HG02588 (cell line): ENCODE data around the gene ZKSCAN1.
"Not testable (repeated sequence)": the region's sequence is repeated elsewhere in the genome, so short reads cannot be mapped to it uniquely, and the experiment has no call there.

ENCODE experiments used
- ATAC-seq: cut with Tn5 transposase; IDR thresholded peaks from one replicate; pipeline ENCODE4 v1.9.1; 2021; ENCODE audit warnings: mild to moderate bottlenecking, moderate library complexity; ENCODE audit not compliant: unreplicated experiment

Gene ZKSCAN1

DNA sequence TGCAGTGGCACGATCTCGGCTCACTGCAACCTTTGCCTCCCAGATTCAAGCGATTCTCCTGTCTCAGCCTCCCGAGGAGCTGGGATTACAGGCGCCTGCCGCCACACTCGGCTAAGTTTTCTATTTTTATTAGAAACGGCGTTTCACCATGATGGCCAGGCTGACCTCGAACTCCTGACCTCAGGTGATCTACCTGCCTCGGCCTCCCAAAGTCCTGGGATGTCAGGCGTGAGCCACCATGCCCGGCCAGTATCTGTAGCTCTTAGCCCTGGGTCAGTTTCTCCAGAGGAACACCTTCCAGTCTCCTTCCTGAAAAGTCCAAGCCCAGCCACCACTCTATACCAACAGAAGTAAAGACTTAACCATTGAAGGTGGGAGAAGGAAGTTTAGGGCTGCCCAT, 15.2 kb upstream of the ZKSCAN1 start:
- no peak for ATAC-seq

GRCh38 chr7:100003711-100004661, 11.4 kb upstream of the ZKSCAN1 start:
- ATAC-seq = no peak

DNA sequence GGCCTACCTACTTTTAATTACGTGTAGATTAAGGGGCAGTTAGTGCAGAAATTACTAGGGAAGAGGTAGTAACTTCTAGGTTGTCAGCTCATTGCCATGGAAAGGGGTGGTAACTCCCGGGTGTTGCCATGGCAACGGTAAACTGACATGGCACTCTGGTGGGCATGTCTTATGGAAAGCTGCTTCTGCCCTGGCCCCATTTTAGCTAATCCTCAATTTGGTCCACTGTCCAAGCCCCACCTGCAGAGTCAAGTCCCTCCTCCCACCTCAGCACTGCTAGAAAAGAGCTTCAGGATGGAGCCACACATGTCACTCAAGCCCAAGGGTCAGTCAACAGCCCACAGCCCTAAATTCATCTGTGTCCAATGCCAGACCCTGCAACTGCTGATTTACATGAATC, 7.5 kb upstream of the ZKSCAN1 start:
- no peak for ATAC-seq

DNA sequence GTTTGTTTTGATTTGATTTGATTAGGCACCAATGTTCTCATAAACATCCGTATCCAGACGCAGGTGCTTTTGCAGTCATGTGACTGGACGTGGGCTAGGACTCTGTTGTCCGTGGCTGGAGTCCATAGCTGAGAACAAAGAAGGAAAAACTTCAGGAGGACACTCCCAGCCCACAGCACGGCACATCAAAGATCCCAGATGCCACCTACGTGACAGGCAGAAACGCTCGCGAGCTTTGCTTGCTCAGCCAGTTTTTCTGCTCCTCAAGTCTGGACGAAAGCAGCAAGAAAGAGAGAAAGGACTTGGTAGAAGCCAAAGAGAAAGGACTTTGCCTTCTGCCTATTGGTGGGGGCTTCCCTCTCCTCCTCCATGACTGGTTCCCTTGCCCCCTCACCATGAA, 6.9 kb upstream of the ZKSCAN1 start:
- ATAC-seq = no peak

- ATAC-seq = not testable (repeated sequence)
Measured at GRCh38 chr7:100009952-100010351, 5.4 kb upstream of the ZKSCAN1 start.

DNA sequence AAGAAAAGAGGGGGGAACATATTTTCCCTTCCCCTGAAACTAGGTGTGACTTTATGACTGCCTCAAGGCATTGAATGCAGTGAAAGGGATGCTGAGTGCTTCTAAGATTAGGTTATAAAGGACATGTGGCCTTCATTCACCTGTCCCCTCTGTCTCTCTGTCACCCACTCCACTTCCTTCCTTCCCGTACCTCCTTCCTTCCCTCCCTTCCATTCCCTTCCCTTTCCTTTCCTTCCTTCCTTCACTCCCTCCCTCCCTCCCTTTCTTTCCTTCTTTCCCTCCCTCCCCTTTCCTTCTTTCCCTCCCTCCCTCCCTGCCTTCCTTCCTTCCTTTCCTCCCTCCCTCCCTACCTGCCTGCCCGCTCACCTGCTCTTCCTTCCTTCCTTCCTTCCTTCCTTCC, 4.5 kb upstream of the ZKSCAN1 start:
- no peak for ATAC-seq

GRCh38 chr7:100011516-100011915, 3.9 kb upstream of the ZKSCAN1 start:
- no peak for ATAC-seq

DNA sequence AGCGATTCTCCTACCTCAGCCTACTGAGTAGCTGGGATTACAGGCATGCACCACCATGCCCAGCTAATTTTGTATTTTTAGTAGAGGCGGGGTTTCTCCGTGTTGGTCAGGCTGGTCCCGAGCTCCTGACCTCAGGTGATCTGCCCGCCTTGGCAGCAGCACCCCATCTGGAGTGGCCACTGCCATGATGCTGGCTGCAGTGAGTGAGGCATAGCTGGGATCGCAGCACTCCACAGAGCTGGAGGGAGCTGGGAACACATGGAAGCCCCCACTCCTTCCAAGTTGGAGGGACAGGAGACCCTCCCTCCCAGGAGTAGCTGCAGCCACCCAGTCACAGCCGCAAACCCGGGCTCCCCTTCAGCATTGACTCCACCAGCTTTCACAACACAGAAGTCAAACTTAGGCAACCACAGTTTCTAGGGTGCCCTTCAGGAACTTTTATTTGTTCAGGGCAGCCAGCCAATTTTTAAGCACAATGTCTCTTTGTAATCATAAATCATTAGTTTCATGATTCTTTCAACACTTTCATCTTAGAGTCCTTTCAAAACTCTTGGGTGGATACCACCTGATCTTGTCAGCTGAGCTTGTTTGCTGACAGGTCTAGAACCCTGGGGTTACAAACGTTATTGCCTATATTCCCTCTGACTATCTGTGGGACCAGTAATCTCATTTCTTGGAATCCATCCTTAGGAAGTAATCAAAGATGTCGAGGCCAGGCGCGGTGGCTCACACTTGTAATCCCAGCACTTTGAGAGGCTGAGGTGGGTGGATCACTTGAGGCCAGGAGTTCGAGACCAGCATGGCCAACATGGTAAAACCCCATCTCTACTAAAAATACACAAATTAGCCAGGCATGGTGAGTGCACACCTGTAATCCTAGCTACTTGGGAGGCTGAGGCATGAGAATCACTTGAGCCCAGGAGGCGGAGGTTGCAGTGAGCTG, 2.7 kb upstream of the ZKSCAN1 start:
- ATAC-seq = not testable (repeated sequence)

- no peak for ATAC-seq
Measured at GRCh38 chr7:100013328-100013676, 2.1 kb upstream of the ZKSCAN1 start.

DNA sequence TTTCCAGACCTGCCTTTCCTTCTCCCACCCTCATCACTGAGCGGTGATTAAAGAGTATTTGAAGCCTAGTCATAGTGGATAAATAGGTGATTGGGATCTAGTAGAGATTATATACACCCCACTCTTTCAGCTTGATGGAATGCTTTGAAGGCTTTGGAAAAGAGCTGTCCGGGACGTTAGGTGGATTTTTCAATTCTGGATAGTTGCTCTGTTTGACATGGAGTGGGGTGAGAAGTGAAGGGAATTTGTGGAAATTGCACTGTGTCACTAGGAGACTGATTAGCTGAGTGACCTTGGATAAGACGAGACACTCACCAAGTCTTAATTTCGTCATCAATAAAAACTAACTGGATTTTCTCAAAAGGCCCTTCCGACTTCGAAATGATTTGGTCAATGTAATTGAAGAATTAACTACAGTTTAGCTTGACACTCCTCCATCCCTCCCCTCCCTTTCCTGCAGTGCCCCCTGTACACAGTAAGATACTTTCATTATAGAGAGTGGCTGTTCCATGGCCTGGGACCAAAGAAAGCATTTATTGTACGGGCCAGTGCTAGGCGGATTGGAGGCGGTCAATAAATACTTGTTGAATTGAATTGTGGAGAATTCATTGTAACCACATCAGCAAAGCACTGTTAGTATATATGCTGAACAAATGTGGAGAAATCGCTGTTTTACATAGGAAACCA, 962 bp downstream of the ZKSCAN1 start:
- no peak for ATAC-seq

DNA sequence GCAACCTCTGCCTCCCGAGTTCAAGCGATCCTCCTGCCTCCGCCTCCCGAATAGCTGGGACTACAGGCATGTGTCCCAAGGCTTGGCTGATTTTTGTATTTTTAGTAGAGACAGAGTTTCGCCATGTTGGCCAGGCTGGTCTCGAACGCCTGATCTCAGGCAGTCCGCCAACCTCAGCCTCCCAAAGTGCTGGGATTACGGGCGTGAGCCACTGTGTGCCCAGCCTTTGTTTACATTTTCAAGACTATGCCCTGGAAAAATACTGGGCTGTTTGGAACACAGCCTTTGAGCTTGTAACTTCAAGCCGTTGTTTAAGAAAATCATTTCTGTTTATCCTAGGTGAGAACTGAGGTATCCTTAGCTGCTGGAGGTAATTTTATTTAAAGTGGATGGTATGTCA, 1.9 kb downstream of the ZKSCAN1 start:
- ATAC-seq = no peak

DNA sequence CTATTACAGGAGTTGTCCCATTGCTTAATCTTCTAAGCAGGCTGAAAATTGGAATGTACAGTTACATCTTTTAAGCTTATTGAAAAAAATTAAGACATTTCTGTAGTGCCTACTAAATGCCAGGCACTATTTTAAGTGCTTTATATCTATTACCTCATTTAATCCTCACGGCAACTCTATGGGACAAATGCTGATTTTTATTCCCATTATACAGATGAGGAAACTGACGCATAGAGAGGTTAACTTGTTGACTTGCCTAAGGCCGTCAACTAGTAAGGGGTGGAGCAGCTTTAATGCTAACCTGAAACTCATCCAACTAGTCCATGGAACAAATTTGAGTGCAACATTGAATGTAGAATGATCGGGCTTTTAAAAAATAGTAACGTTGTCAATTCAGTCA, 2.5 kb downstream of the ZKSCAN1 start:
- no peak for ATAC-seq

- ATAC-seq = no peak
Measured at GRCh38 chr7:100019908-100020307, 4.5 kb downstream of the ZKSCAN1 start.

GRCh38 chr7:100021297-100021696, 5.9 kb downstream of the ZKSCAN1 start:
- no peak for ATAC-seq

DNA sequence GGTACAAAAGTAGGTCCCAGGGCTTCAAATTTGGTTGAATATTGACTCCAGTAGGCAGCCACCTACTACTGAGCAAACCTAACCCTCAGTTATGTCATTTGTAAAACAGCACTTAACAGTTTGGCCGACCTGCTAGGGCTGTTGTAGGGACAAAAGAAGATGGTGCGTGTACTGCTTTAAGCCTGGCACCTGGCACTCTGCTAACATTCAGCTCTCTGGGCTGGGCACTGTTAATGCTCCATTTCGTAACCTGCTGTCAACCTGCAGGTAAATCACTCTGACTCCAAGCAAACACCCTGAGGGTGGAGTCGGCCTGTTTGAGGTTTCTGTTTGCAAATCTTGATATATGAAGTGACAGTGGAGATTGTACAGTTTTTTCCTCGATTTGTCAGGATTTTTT, 7.2 kb downstream of the ZKSCAN1 start:
- ATAC-seq = no peak

GRCh38 chr7:100023526-100023925, 8.1 kb downstream of the ZKSCAN1 start:
- ATAC-seq = no peak

- no peak for ATAC-seq
Measured at GRCh38 chr7:100024020-100024619, 8.7 kb downstream of the ZKSCAN1 start.

GRCh38 chr7:100027197-100027596, 11.8 kb downstream of the ZKSCAN1 start:
- no peak for ATAC-seq

GRCh38 chr7:100029596-100029995, 14.2 kb downstream of the ZKSCAN1 start:
- no peak for ATAC-seq

- ATAC-seq = no peak
Measured at GRCh38 chr7:100033526-100033925, 18.1 kb downstream of the ZKSCAN1 start.
